Measurements from ENCODE around the gene TIGAR. TPM values are rescaled to one million over a fixed set of nuclear protein-coding genes. Genes with fewer than 3 reads are reported as not detected.

The TIGAR gene
- total and polyA plus RNA-seq, 2 of the 8 experiments (the other 6 are each of a cell fraction or from before 2014, with no cell fraction given): 3.8 to 26.4 TPM

- no peak for TF ChIP-seq RNF2 (IDR thresholded peaks at IDR 0.05; ENCODE audit: borderline replicate concordance, low read depth, low read length, missing control alignments, poor library complexity, severe bottlenecking)
- no peak for TF ChIP-seq KDM5A (IDR thresholded peaks at IDR 0.05; ENCODE audit: low read length)
- TF ChIP-seq KDM4A (IDR thresholded peaks at IDR 0.05; ENCODE audit: low read depth, low read length, severe bottlenecking): no peak
- 0 out of 2 replicates have a peak, but pooled peaks have one; percentile 26 for TF ChIP-seq CHD2 (IDR thresholded peaks at IDR 0.05; ENCODE audit: low read length)
- no peak for TF ChIP-seq KDM1A (IDR thresholded peaks at IDR 0.05; ENCODE audit: borderline replicate concordance, low read length)
- no peak for TF ChIP-seq CTBP2 (IDR thresholded peaks at IDR 0.05; ENCODE audit: borderline replicate concordance, insufficient read depth, insufficient read length, low read length)
- TF ChIP-seq SRF (IDR thresholded peaks at IDR 0.05; ENCODE audit: low read depth, low read length): no peak
- TF ChIP-seq SP4 (IDR thresholded peaks at IDR 0.05; ENCODE audit: low read length): no peak
- no peak for TF ChIP-seq RXRA (IDR thresholded peaks at IDR 0.05; ENCODE audit: insufficient read depth, low read depth, low read length)
- TF ChIP-seq POLR2A (IDR thresholded peaks at IDR 0.05; ENCODE audit: control extremely low read depth in 1 of 2, low read depth in 2 of 2, low read length in 2 of 2): peak in 1 of 2 experiments; percentile 54; a peak in 1 of 3 replicates
- TF ChIP-seq CBX8 (IDR thresholded peaks at IDR 0.05; ENCODE audit: borderline replicate concordance, low read depth, low read length): no peak
- TF ChIP-seq EP300 (IDR thresholded peaks at IDR 0.05; ENCODE audit: borderline replicate concordance in 1 of 2, low read depth in 2 of 2, low read length in 2 of 2): no peak
- no peak for TF ChIP-seq CBX5 (IDR thresholded peaks at IDR 0.05; ENCODE audit: low read depth, low read length)
- 0 out of 2 replicates have a peak, but pooled peaks have one; percentile 22 for TF ChIP-seq CREB1 (IDR thresholded peaks at IDR 0.05)
- peak; percentile 90 for TF ChIP-seq YY1 (IDR thresholded peaks at IDR 0.05; ENCODE audit: low read depth, low read length)
- TF ChIP-seq SIRT6 (IDR thresholded peaks at IDR 0.05; ENCODE audit: low read length): no peak
- no peak for TF ChIP-seq USF2 (IDR thresholded peaks at IDR 0.05; ENCODE audit: low read length)
- TF ChIP-seq MAFK (IDR thresholded peaks at IDR 0.05; ENCODE audit: low read depth, low read length): no peak
- no peak for TF ChIP-seq ATF2 (IDR thresholded peaks at IDR 0.05; ENCODE audit: low read length)
- TF ChIP-seq RAD21 (IDR thresholded peaks at IDR 0.05 in 1 of 2, conservative IDR thresholded peaks at IDR 0.05 in 1 of 2; ENCODE audit: low read depth in 2 of 2, low read length in 2 of 2): peak; percentile 87 to 88
- no peak for TF ChIP-seq FOSL1 (IDR thresholded peaks at IDR 0.05; ENCODE audit: insufficient read depth, low read depth, low read length)
- TF ChIP-seq HDAC6 (IDR thresholded peaks at IDR 0.05; ENCODE audit: low read depth, low read length): no peak
- no peak for TF ChIP-seq POU5F1 (IDR thresholded peaks at IDR 0.05; ENCODE audit: low read depth, low read length)
- TF ChIP-seq CHD1 (IDR thresholded peaks at IDR 0.05; ENCODE audit: low read depth, low read length): no peak
Observed at GRCh38 chr12:4356041-4356327, 35.0 kb downstream of the TIGAR start (continued).
